ENCODE data around the gene PPM1F. TPM values are rescaled to one million over a fixed set of nuclear protein-coding genes. Genes with fewer than 3 reads are reported as not detected.
"Not testable (repeated sequence)": the region's sequence is repeated elsewhere in the genome, so short reads cannot be mapped to it uniquely, and the experiment has no call there.

PPM1F gene
- total RNA-seq, 5 donors from 2014 or later (not counting 1 experiment from before 2014, with no cell fraction given), result 18.7 to 29.9 (median 24.4) TPM

- WGBS (ENCODE audit: insufficient coverage), result 80% methylated on average over 2 of the region's 4 CpGs
- H3K4me3 ChIP-seq (ENCODE audit: control insufficient read depth in 1 of 2, extremely low read depth in 1 of 2, low read length in 1 of 2), result no peak overlapping the region
- H3K4me1 ChIP-seq (ENCODE audit: control insufficient read depth in 1 of 2, extremely low read depth in 1 of 2, insufficient read depth in 2 of 2, low read length in 2 of 2), result no peaks in the 10 kb centered on the region
- no peaks in the 10 kb centered on the region for H3K9me3 Mint-ChIP-seq
- H3K27me3 Mint-ChIP-seq, result no peaks in the 10 kb centered on the region
- ChIA-PET CTCF (no interaction called here), POLR2A (no interaction called here)
- peaks cover 0 to 5% of the 10 kb centered on the region in 2 donors for H3K36me3 ChIP-seq (ENCODE audit: control insufficient read depth in 2 of 2, extremely low read depth in 1 of 2, insufficient read depth in 1 of 2, low read length in 1 of 2)
- H3K9me3 ChIP-seq, result no peaks in the 10 kb centered on the region
- no peaks in the 10 kb centered on the region for H3K36me3 Mint-ChIP-seq
- no peak overlapping the region for H3K27ac Mint-ChIP-seq
- H3K27me3 ChIP-seq (replicated peaks in 1 of 2; ENCODE audit: control insufficient read depth in 2 of 2, extremely low read depth in 1 of 2, insufficient read depth in 2 of 2, low read length in 1 of 2), result no peaks in the 10 kb centered on the region
- no peak overlapping the region for H3K27ac ChIP-seq (ENCODE audit: low read length)
- ATAC-seq (replicated peaks in 1 of 4) (no peak), DNase-seq (no peak)
- H3K4me3 Mint-ChIP-seq, result no peak overlapping the region
- no peaks in the 10 kb centered on the region for H3K4me1 Mint-ChIP-seq
Measured at GRCh38 chr22:21916309-21916918, 36.2 kb downstream of the PPM1F start.

GRCh38 chr22:21915624-21916308, 36.9 kb downstream of the PPM1F start:
- DNase-seq (no peak), ATAC-seq (replicated peaks in 1 of 4) (no peak)
- ChIA-PET CTCF (interaction anchor here in 1 of 2 donors (0.7 kb wide), 1 partner anchor 30 kb away, joined by 4 read pairs; no protein-coding TSS in a partner anchor), POLR2A (no interaction called here)
- 80% methylated on average over 4 of the region's 4 CpGs for WGBS (ENCODE audit: insufficient coverage)
- H3K27ac Mint-ChIP-seq, result no peak overlapping the region
- Histone ChIP-seq H3K9me3 (no peaks in the 10 kb centered on the region), H3K27ac (ENCODE audit: low read length) (no peak overlapping the region), H3K4me3 (ENCODE audit: control insufficient read depth in 1 of 2, extremely low read depth in 1 of 2, low read length in 1 of 2) (no peak overlapping the region), H3K36me3 (ENCODE audit: control insufficient read depth in 2 of 2, extremely low read depth in 1 of 2, insufficient read depth in 1 of 2, low read length in 1 of 2) (peaks cover 0 to 5% of the 10 kb centered on the region in 2 donors), H3K4me1 (ENCODE audit: control insufficient read depth in 1 of 2, extremely low read depth in 1 of 2, insufficient read depth in 2 of 2, low read length in 2 of 2) (no peaks in the 10 kb centered on the region), H3K27me3 (replicated peaks in 1 of 2; ENCODE audit: control insufficient read depth in 2 of 2, extremely low read depth in 1 of 2, insufficient read depth in 2 of 2, low read length in 1 of 2) (no peaks in the 10 kb centered on the region)
- no peaks in the 10 kb centered on the region for H3K9me3 Mint-ChIP-seq
- H3K4me1 Mint-ChIP-seq, result no peaks in the 10 kb centered on the region
- H3K4me3 Mint-ChIP-seq, result no peak overlapping the region
- no peaks in the 10 kb centered on the region for H3K36me3 Mint-ChIP-seq
- H3K27me3 Mint-ChIP-seq, result no peaks in the 10 kb centered on the region

- H3K27me3 Mint-ChIP-seq; H3K9me3 ChIP-seq; H3K4me1 ChIP-seq (ENCODE audit: control insufficient read depth in 1 of 2, extremely low read depth in 1 of 2, insufficient read depth in 2 of 2, low read length in 2 of 2); CTCF ChIA-PET; H3K4me1 Mint-ChIP-seq; H3K4me3 Mint-ChIP-seq; H3K36me3 ChIP-seq (ENCODE audit: control insufficient read depth in 2 of 2, extremely low read depth in 1 of 2, insufficient read depth in 1 of 2, low read length in 1 of 2); ATAC-seq (replicated peaks in 1 of 4); H3K9me3 Mint-ChIP-seq; H3K36me3 Mint-ChIP-seq; POLR2A ChIA-PET; H3K4me3 ChIP-seq (ENCODE audit: control insufficient read depth in 1 of 2, extremely low read depth in 1 of 2, low read length in 1 of 2); H3K27me3 ChIP-seq (replicated peaks in 1 of 2; ENCODE audit: control insufficient read depth in 2 of 2, extremely low read depth in 1 of 2, insufficient read depth in 2 of 2, low read length in 1 of 2); H3K27ac Mint-ChIP-seq; H3K27ac ChIP-seq (ENCODE audit: low read length); DNase-seq: not testable (repeated sequence)
- WGBS (ENCODE audit: insufficient coverage), result no CpG with 5 or more reads among the region's 8 CpGs
Measured at GRCh38 chr22:21914033-21914642, 38.5 kb downstream of the PPM1F start.

GRCh38 chr22:21910367-21910766, 42.3 kb downstream of the PPM1F start:
- CTCF ChIA-PET; ATAC-seq (replicated peaks in 1 of 4); H3K9me3 ChIP-seq; H3K4me1 ChIP-seq (ENCODE audit: control insufficient read depth in 1 of 2, extremely low read depth in 1 of 2, insufficient read depth in 2 of 2, low read length in 2 of 2); H3K36me3 Mint-ChIP-seq; H3K27me3 Mint-ChIP-seq; H3K9me3 Mint-ChIP-seq; H3K27ac ChIP-seq (ENCODE audit: low read length); H3K27me3 ChIP-seq (replicated peaks in 1 of 2; ENCODE audit: control insufficient read depth in 2 of 2, extremely low read depth in 1 of 2, insufficient read depth in 2 of 2, low read length in 1 of 2); H3K4me3 ChIP-seq (ENCODE audit: control insufficient read depth in 1 of 2, extremely low read depth in 1 of 2, low read length in 1 of 2); POLR2A ChIA-PET; H3K4me3 Mint-ChIP-seq; H3K36me3 ChIP-seq (ENCODE audit: control insufficient read depth in 2 of 2, extremely low read depth in 1 of 2, insufficient read depth in 1 of 2, low read length in 1 of 2); H3K27ac Mint-ChIP-seq; DNase-seq; H3K4me1 Mint-ChIP-seq: not testable (repeated sequence)
- 97% methylated on average over 3 of the region's 4 CpGs for WGBS (ENCODE audit: insufficient coverage)

GRCh38 chr22:21909871-21910270, 42.8 kb downstream of the PPM1F start:
- H3K4me3 Mint-ChIP-seq, result no peak overlapping the region
- WGBS (ENCODE audit: insufficient coverage), result 86% methylated on average over 2 of the region's 2 CpGs
- CTCF ChIA-PET, result no interaction called here

GRCh38 chr22:21907638-21908522, 44.8 kb downstream of the PPM1F start:
- H3K36me3 Mint-ChIP-seq, result peaks cover 3% of the 10 kb centered on the region
- H3K27ac ChIP-seq (ENCODE audit: low read length), result no peak overlapping the region
- H3K27ac Mint-ChIP-seq, result no peak overlapping the region
- WGBS (ENCODE audit: insufficient coverage), result 86% methylated on average over 4 of the region's 7 CpGs
- H3K4me3 Mint-ChIP-seq, result no peak overlapping the region
- H3K4me1 ChIP-seq (ENCODE audit: control insufficient read depth in 1 of 2, extremely low read depth in 1 of 2, insufficient read depth in 2 of 2, low read length in 2 of 2), result no peaks in the 10 kb centered on the region
- ATAC-seq (replicated peaks in 1 of 4) (no peak), DNase-seq (no peak)
- H3K4me3 ChIP-seq (ENCODE audit: control insufficient read depth in 1 of 2, extremely low read depth in 1 of 2, low read length in 1 of 2), result no peak overlapping the region
- no peaks in the 10 kb centered on the region for H3K9me3 Mint-ChIP-seq
- H3K36me3 ChIP-seq (ENCODE audit: control insufficient read depth in 2 of 2, extremely low read depth in 1 of 2, insufficient read depth in 1 of 2, low read length in 1 of 2), result no peaks in the 10 kb centered on the region
- no peaks in the 10 kb centered on the region for H3K4me1 Mint-ChIP-seq
- H3K27me3 ChIP-seq (replicated peaks in 1 of 2; ENCODE audit: control insufficient read depth in 2 of 2, extremely low read depth in 1 of 2, insufficient read depth in 2 of 2, low read length in 1 of 2), result no peaks in the 10 kb centered on the region
- no peaks in the 10 kb centered on the region for H3K9me3 ChIP-seq
- POLR2A ChIA-PET, result no interaction called here
- no peaks in the 10 kb centered on the region for H3K27me3 Mint-ChIP-seq
- CTCF ChIA-PET, result no interaction called here

More at GRCh38 chr22:21909871-21910270, 42.8 kb downstream of the PPM1F start:
- H3K36me3 ChIP-seq (ENCODE audit: control insufficient read depth in 2 of 2, extremely low read depth in 1 of 2, insufficient read depth in 1 of 2, low read length in 1 of 2), result no peaks in the 10 kb centered on the region
- no peak overlapping the region for H3K27ac Mint-ChIP-seq
- H3K27me3 ChIP-seq (replicated peaks in 1 of 2; ENCODE audit: control insufficient read depth in 2 of 2, extremely low read depth in 1 of 2, insufficient read depth in 2 of 2, low read length in 1 of 2), result no peaks in the 10 kb centered on the region
- DNase-seq, result no peak
- H3K36me3 Mint-ChIP-seq, result peaks cover 3% of the 10 kb centered on the region
- no peaks in the 10 kb centered on the region for H3K27me3 Mint-ChIP-seq
- no peaks in the 10 kb centered on the region for H3K9me3 Mint-ChIP-seq
- no peak overlapping the region for H3K4me3 ChIP-seq (ENCODE audit: control insufficient read depth in 1 of 2, extremely low read depth in 1 of 2, low read length in 1 of 2)
- POLR2A ChIA-PET, result no interaction called here
- ATAC-seq (replicated peaks in 1 of 4), result no peak
- no peaks in the 10 kb centered on the region for H3K4me1 ChIP-seq (ENCODE audit: control insufficient read depth in 1 of 2, extremely low read depth in 1 of 2, insufficient read depth in 2 of 2, low read length in 2 of 2)
- H3K27ac ChIP-seq (ENCODE audit: low read length), result no peak overlapping the region
- H3K4me1 Mint-ChIP-seq, result no peaks in the 10 kb centered on the region
- no peaks in the 10 kb centered on the region for H3K9me3 ChIP-seq

All from T-cell (primary cell).